HCT116 (cell line): ENCODE measurements around the gene MAS1. TPM values are rescaled to one million over a fixed set of nuclear protein-coding genes. Genes with fewer than 3 reads are reported as not detected.

Source experiments
- ATAC-seq: fragments of 200-7000 bp; cut with Tn5 transposase; 2 replicates; pipeline ENCODE4 v1.9.1; 2020; ENCODE audit warnings: mild to moderate bottlenecking, moderate library complexity
- BruUV-seq: library from RNA; stranded (reverse); fragments of 400-500 nt; replicated peaks from 2 replicates; lab custom pipeline; 2021; lab: Mats Ljungman, UMichigan
- CTCF ChIA-PET: fragments of 300-600 bp; sonication (Branson Sonifier 250); formaldehyde crosslinking; loops from one replicate; lab custom pipeline; 2021; ENCODE audit warnings: antibody characterized with exemption; lab: Charles Lee
- POLR2A ChIA-PET: fragments of 300-600, 350-600 bp; sonication (Branson Sonifier 250); formaldehyde crosslinking; loops from one replicate; lab custom pipeline; 2021; ENCODE audit warnings: antibody characterized with exemption; lab: Charles Lee
- RAD21 ChIA-PET, 2 experiments: fragments of 300-600 bp; sonication (Branson Sonifier 250); formaldehyde crosslinking; loops; one replicate each; lab custom pipeline; 2023; ENCODE audit warnings: low total read pairs in 2 of 2; ENCODE audit not compliant: uncharacterized antibody in 2 of 2, unreplicated experiment in 2 of 2, low non-redundant PET in 1 of 2; lab: Charles Lee
- DNase-seq: peaks from one replicate; pipeline ENCODE4 v3.0.0-alpha.2; 2010; ENCODE audit warnings: low read depth, low spot score
- H2AFZ ChIP-seq: fragments of 200-600 bp; shearing (Covaris generic), sonication (generic); 2 replicates; pipeline ENCODE4 v1.6.1; 2017; ENCODE audit warnings: low read depth, mixed run types, mixed read lengths, antibody characterized with exemption, low read length; ENCODE audit not compliant: poor library complexity, severe bottlenecking
- H3K27ac ChIP-seq: 2 replicates; pipeline ENCODE4 v1.5.1; 2012; ENCODE audit warnings: low read depth, low read length
- H3K27me3 ChIP-seq: fragments of 200-600 bp; sonication (generic); 2 replicates; pipeline ENCODE4 v1.6.1; 2016; ENCODE audit warnings: mixed run types, low read length, mixed read lengths; ENCODE audit not compliant: insufficient read depth
- H3K36me3 ChIP-seq, 2 experiments: fragments of 200-500 bp in 1 of 2; fragments of 200-600 bp in 1 of 2; sonication (Bioruptor generic) in 1 of 2; sonication (generic) in 1 of 2; 2 replicates each; pipeline versions ENCODE4 v1.5.1 to v1.6.1; 2014 to 2016; ENCODE audit warnings: low read length in 2 of 2, inconsistent platforms in 1 of 2, mixed read lengths in 1 of 2, mixed run types in 1 of 2; ENCODE audit not compliant: insufficient read depth in 2 of 2, control insufficient read depth in 1 of 2
- H3K4me1 ChIP-seq, 2 experiments: fragments of 200-600 bp in 1 of 2; sonication (generic) in 1 of 2; 2 replicates each; pipeline versions ENCODE4 v1.5.1 to v1.6.1; 2012 to 2017; ENCODE audit warnings: low read length in 2 of 2, inconsistent platforms in 1 of 2, mild to moderate bottlenecking in 1 of 2, mixed read lengths in 1 of 2, mixed run types in 1 of 2, moderate library complexity in 1 of 2; ENCODE audit not compliant: insufficient read depth in 2 of 2, control insufficient read depth in 1 of 2
- H3K4me2 ChIP-seq: fragments of 200-600 bp; sonication (generic); 2 replicates; pipeline ENCODE4 v1.6.1; 2017; ENCODE audit warnings: mixed run types, low read length, mixed read lengths
- H3K4me3 ChIP-seq, 2 experiments: fragments of 200-600 bp in 1 of 2; sonication (generic) in 1 of 2; replicated peaks in 1 of 2; 2 replicates each; pipeline ENCODE4 v1.5.1; 2011 to 2016; ENCODE audit warnings: low read length in 2 of 2, control low read depth in 1 of 2, low read depth in 1 of 2, mild to moderate bottlenecking in 1 of 2, mixed read lengths in 1 of 2, mixed run types in 1 of 2
- H3K79me2 ChIP-seq: fragments of 200-600 bp; sonication (generic); 2 replicates; pipeline ENCODE4 v1.6.1; 2017; ENCODE audit warnings: mild to moderate bottlenecking, mixed run types, low read length, moderate library complexity, mixed read lengths; ENCODE audit not compliant: insufficient read depth
- H3K9ac ChIP-seq: fragments of 200-600 bp; sonication (generic); 2 replicates; pipeline ENCODE4 v1.6.1; 2016; ENCODE audit warnings: low read length, mixed read lengths
- H3K9me2 ChIP-seq: fragments of 200-600 bp; sonication (generic), shearing (Covaris generic); 2 replicates; pipeline ENCODE4 v1.6.1; 2017; ENCODE audit warnings: mixed run types, mild to moderate bottlenecking, moderate library complexity; ENCODE audit not compliant: insufficient read depth
- H3K9me3 ChIP-seq, 2 experiments: fragments of 200-500 bp in 1 of 2; fragments of 200-600 bp in 1 of 2; sonication (Bioruptor generic) in 1 of 2; sonication (generic) in 1 of 2; 2 replicates each; pipeline ENCODE4 v1.6.1; 2014 to 2017; ENCODE audit warnings: low read length in 2 of 2, mixed read lengths in 2 of 2, inconsistent platforms in 1 of 2, low read depth in 1 of 2, mild to moderate bottlenecking in 1 of 2, mixed run types in 1 of 2, moderate library complexity in 1 of 2; ENCODE audit not compliant: control insufficient read depth in 1 of 2, insufficient read depth in 1 of 2
- H4K20me1 ChIP-seq: fragments of 200-600 bp; sonication (generic), shearing (Covaris generic); 2 replicates; pipeline ENCODE4 v1.6.1; 2017; ENCODE audit warnings: mixed run types, mild to moderate bottlenecking, moderate library complexity; ENCODE audit not compliant: insufficient read depth
- ATF3 ChIP-seq: IDR thresholded peaks from 2 replicates; pipeline ENCODE4 v1.6.1; 2012
- CBX3 ChIP-seq: IDR thresholded peaks from 2 replicates; pipeline ENCODE4 v1.6.1; 2012; ENCODE audit warnings: low read depth
- CTCF ChIP-seq, 3 experiments: fragments of 200-600 bp in 1 of 3; sonication (generic) in 1 of 3; IDR thresholded peaks in 2 of 3; conservative IDR thresholded peaks in 1 of 3; 2 replicates each; pipeline ENCODE4 v1.5.1; 2012 to 2017; ENCODE audit warnings: low read depth in 2 of 3, low read length in 2 of 3, antibody characterized with exemption in 1 of 3, borderline replicate concordance in 1 of 3, control low read depth in 1 of 3, mild to moderate bottlenecking in 1 of 3, mixed read lengths in 1 of 3, mixed run types in 1 of 3, moderate library complexity in 1 of 3; ENCODE audit not compliant: insufficient read depth in 1 of 3
- ELF1 ChIP-seq: IDR thresholded peaks from 2 replicates; pipeline ENCODE4 v1.6.1; 2012; ENCODE audit warnings: low read depth, borderline replicate concordance
- EZH2 ChIP-seq: fragments of 200-600 bp; sonication (generic); IDR thresholded peaks from 2 replicates; pipeline ENCODE4 v1.6.1; 2017; ENCODE audit warnings: antibody characterized with exemption, mixed run types
- JUND ChIP-seq: IDR thresholded peaks from 2 replicates; pipeline ENCODE4 v1.6.1; 2012
- SRF ChIP-seq: IDR thresholded peaks from 2 replicates; pipeline ENCODE4 v1.6.1; 2012; ENCODE audit warnings: low read depth
- TCF7L2 ChIP-seq: IDR thresholded peaks from 2 replicates; pipeline ENCODE4 v1.7.0; 2011; ENCODE audit warnings: borderline replicate concordance, inconsistent platforms; ENCODE audit not compliant: insufficient read depth, insufficient read length; ENCODE audit errors: extremely low read depth
- YY1 ChIP-seq: IDR thresholded peaks from 2 replicates; pipeline ENCODE4 v1.6.1; 2011; ENCODE audit warnings: low read length, low read depth, moderate library complexity, mild to moderate bottlenecking; ENCODE audit not compliant: insufficient replicate concordance; ENCODE audit errors: extremely low read depth
- ZFX ChIP-seq: fragments of 450-650 bp; IDR thresholded peaks from 2 replicates; pipeline ENCODE4 v1.6.1; 2017
- ZNF274 ChIP-seq: fragments of 200-500 bp; sonication (Bioruptor generic); IDR thresholded peaks from 2 replicates; pipeline ENCODE4 v1.6.1; 2014; ENCODE audit warnings: mild to moderate bottlenecking, low read depth, low read length, inconsistent platforms
- intact Hi-C: fragments of 100-400 bp; cut with micrococcal nuclease; formaldehyde crosslinking; loops from 2 replicates; pipeline ENCODE4 v1.10.0; 2022
- total RNA-seq: library from RNA; stranded (reverse); gene quantifications from one replicate; pipeline ENCODE4 v1.2.1, GENCODE V29; 2021; ENCODE audit not compliant: unreplicated experiment

MAS1 gene
- total RNA-seq, 1 experiment from 2014 or later = not detected

- Histone ChIP-seq H3K4me1 (no peaks in the 10 kb centered on the region), H3K79me2 (no peaks in the 10 kb centered on the region), H3K4me2 (no peak overlapping the region), H3K9me2 (no peaks in the 10 kb centered on the region), H3K27ac (no peak overlapping the region), H2AFZ (no peak overlapping the region), H3K9ac (no peak overlapping the region), H3K27me3 (peaks cover 15% of the 10 kb centered on the region), H3K4me3 (no peak overlapping the region), H3K9me3 (no peaks in the 10 kb centered on the region), H4K20me1 (no peaks in the 10 kb centered on the region), H3K36me3 (no peaks in the 10 kb centered on the region)
- ChIA-PET POLR2A (no interaction called here), CTCF (no interaction called here), RAD21 (no interaction called here)
- no peak for DNase-seq
- intact Hi-C loops = no loop called here
- no peak for TF ChIP-seq CTCF (IDR thresholded peaks at IDR 0.05 in 2 of 3, conservative IDR thresholded peaks at IDR 0.05 in 1 of 3; ENCODE audit: borderline replicate concordance in 1 of 3, insufficient read depth in 1 of 3, low read depth in 2 of 3, low read length in 2 of 3)
- no peak for TF ChIP-seq SRF
- no peak for TF ChIP-seq ATF3
- no peak for TF ChIP-seq EZH2
- TF ChIP-seq TCF7L2 = no peak
- no peak for TF ChIP-seq CBX3
- no peak for TF ChIP-seq ZFX
- no peak for TF ChIP-seq JUND
- TF ChIP-seq YY1 = no peak
- TF ChIP-seq ZNF274 = no peak
- no peak for TF ChIP-seq ELF1
- no TSS peak for BruUV-seq
- ATAC-seq = no peak
These were observed 7.7 kb downstream of the MAS1 start for GRCh38 chr6:159898519-159898918.
